PFSK-1 (cell line): ENCODE measurements around the gene ZNF112.

ENCODE experiments used
- FOXP2 ChIP-seq: optimal IDR thresholded peaks from 2 replicates; pipeline ENCODE3; 2011; ENCODE audit warnings: borderline replicate concordance, control low read depth, inconsistent platforms; ENCODE audit not compliant: insufficient read depth; ENCODE audit errors: extremely low read length, extremely low read depth
- POLR2AphosphoS5 ChIP-seq: IDR thresholded peaks from 2 replicates; pipeline ENCODE4 v1.6.1; 2012; ENCODE audit warnings: low read depth, mild to moderate bottlenecking, control low read depth, low read length, moderate library complexity
- REST ChIP-seq, 2 experiments: IDR thresholded peaks; 2 replicates each; pipeline versions ENCODE4 v1.6.1 to v1.8.0; 2011 to 2012; ENCODE audit warnings: low read depth in 2 of 2, low read length in 2 of 2, control low read depth in 1 of 2, inconsistent platforms in 1 of 2, mild to moderate bottlenecking in 1 of 2, moderate library complexity in 1 of 2; ENCODE audit not compliant: insufficient read depth in 1 of 2
- SIN3A ChIP-seq: IDR thresholded peaks from 2 replicates; pipeline ENCODE4 v1.6.1; 2012; ENCODE audit warnings: mild to moderate bottlenecking, low read length, moderate library complexity, borderline replicate concordance; ENCODE audit not compliant: insufficient read depth
- TAF1 ChIP-seq: IDR thresholded peaks from 2 replicates; pipeline ENCODE4 v1.6.1; 2012; ENCODE audit warnings: low read length, control low read depth, borderline replicate concordance; ENCODE audit not compliant: insufficient read depth

The ZNF112 gene

GRCh38 chr19:44305457-44305856, 51.0 kb downstream of the ZNF112 start:
- TF ChIP-seq TAF1 = no peak
- no peak for TF ChIP-seq FOXP2
- TF ChIP-seq POLR2AphosphoS5 = no peak
- no peak for TF ChIP-seq SIN3A
- no peak for TF ChIP-seq REST (IDR thresholded peaks at IDR 0.05; ENCODE audit: insufficient read depth in 1 of 2, low read depth in 2 of 2, low read length in 2 of 2)

- peak; percentile 99 for TF ChIP-seq SIN3A
- no peak for TF ChIP-seq FOXP2
- TF ChIP-seq REST (IDR thresholded peaks at IDR 0.05; ENCODE audit: insufficient read depth in 1 of 2, low read depth in 2 of 2, low read length in 2 of 2) = peak in 1 of 2 experiments; percentile 42; a peak in 1 of 4 replicates
- peak; percentile 64; the same call in 1 of the 2 replicates for TF ChIP-seq POLR2AphosphoS5
- 0 out of 2 replicates have a peak, but pooled peaks have one; percentile 57 for TF ChIP-seq TAF1
Measured at GRCh38 chr19:44304659-44305193, 51.8 kb downstream of the ZNF112 start, which contains the start of gene ZNF235. TSS of gene ZNF235 (minus strand) at chr19:44305025. CDS start at chr19:44303404, 1,621 bp downstream.

- TF ChIP-seq REST (IDR thresholded peaks at IDR 0.05; ENCODE audit: insufficient read depth in 1 of 2, low read depth in 2 of 2, low read length in 2 of 2) = no peak
- TF ChIP-seq FOXP2 = no peak
- TF ChIP-seq TAF1 = no peak
- no peak for TF ChIP-seq POLR2AphosphoS5
- TF ChIP-seq SIN3A = no peak
Measured at GRCh38 chr19:44303976-44304568, 52.4 kb downstream of the ZNF112 start.

- TF ChIP-seq REST (IDR thresholded peaks at IDR 0.05; ENCODE audit: insufficient read depth in 1 of 2, low read depth in 2 of 2, low read length in 2 of 2) (no peak), SIN3A (no peak), POLR2AphosphoS5 (no peak), FOXP2 (no peak)
Measured at GRCh38 chr19:44303320-44303719, 53.2 kb downstream of the ZNF112 start.
